Right lung (tissue), 5 donors: Measurements from ENCODE around the gene EDEM3. TPM values are rescaled to one million over a fixed set of nuclear protein-coding genes. Genes with fewer than 3 reads are reported as not detected.
A peak's percentile ranks its signal among the peaks of the same experiment; 100 is the strongest.
"Not testable (repeated sequence)": the region's sequence is repeated elsewhere in the genome, so short reads cannot be mapped to it uniquely, and the experiment has no call there.

Experiments
- DNase-seq, 2 donors: peaks; one replicate each; pipeline ENCODE4 v3.0.0-alpha.2; 2013
- polyA plus RNA-seq, 5 donors: library from polyadenylated mRNA; unstranded; fragments of 120-200 nt; gene quantifications; one replicate each; pipeline versions ENCODE4 v1.2.1 to v1.2.3, GENCODE V29; 2013; ENCODE audit warnings: inconsistent platforms in 1 of 5, low replicate concordance in 1 of 5; ENCODE audit not compliant: insufficient read length in 5 of 5, insufficient read depth in 1 of 5

EDEM3 gene
- polyA plus RNA-seq, 5 donors = 24.8 to 37.6 (median 33.8) TPM

DNA sequence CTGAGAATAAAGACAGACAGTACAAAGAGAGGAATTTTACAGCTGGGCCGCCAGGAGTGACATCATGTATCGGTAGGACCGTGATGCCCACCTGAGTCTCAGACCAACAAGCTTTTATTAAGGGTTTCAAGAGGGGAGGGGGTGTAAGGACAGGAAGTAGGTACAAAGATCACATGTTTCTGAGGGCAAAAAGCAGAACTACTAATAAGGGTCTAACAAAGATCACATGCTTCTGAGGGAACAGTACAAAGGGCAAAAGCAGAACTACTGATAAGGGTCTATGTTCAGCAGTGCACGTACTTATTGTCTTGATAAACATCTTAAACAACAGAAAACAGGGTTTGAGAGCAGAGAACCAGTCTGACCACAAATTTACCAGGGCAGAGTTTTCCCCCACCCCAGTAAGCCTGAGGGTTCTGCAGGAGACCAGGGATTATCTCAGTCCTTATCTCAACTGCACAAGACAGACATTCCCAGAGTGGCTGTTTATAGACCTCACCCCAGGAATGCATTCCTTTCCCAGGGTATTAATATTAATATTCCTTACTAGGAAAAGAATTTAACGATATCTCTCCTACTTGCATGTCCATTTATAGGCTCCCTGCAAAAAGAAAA, 73.9 kb downstream of the EDEM3 start:
- not testable (repeated sequence) for DNase-seq

DNA sequence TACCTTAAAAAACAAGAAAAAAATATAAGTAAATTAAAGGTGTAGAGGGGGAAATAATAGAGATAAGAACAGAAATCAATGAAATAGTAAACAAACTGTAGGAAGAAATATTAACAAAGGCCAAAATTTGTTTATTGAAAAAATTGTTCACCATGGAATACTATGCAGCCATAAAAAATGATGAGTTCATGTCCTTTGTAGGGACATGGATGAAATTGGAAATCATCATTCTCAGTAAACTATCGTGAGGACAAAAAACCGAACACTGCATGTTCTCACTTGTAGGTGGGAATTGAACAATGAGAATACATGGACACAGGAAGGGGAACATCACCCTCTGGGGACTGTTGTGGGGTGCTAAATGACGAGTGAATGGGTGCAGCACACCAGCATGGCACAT, 75.2 kb downstream of the EDEM3 start:
- DNase-seq = not testable (repeated sequence)

DNA sequence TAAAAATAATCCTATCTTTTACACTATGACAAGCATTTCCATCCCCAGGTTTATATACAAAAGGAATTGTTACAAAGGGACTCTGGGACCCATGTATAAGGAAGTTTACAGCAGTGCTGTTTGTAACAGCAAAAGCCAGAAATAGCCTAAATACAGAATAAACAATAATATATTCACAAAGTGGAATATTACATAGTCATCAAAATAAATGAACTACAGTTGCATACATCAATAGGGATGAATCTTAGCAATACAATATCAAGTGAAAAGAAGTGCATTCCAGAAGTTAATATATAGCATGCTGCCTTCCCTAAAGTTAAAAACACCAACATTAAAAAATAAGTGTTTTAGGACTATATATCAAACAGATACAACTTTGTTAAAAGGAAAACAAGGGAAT, 77.3 kb downstream of the EDEM3 start:
- no peak for DNase-seq

DNA sequence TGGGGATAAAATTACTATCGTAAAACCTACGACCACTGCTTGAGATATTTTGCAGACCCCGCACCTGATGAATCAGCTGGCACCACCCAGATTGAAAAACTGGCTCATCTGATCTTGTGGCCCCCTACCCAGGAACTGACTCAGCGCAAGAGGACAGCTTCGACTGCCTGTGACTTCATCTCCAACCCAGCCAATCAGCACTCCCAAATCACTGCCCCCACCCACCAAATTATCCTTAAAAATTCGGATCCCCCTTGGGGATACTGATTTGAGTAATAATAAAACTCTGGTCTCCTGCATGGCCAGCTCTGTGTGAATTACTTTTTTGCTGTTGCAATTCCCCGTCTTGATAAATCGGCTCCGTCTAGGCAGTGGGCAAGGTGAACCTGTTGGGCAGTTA, 81.4 kb downstream of the EDEM3 start:
- no peak for DNase-seq

DNA sequence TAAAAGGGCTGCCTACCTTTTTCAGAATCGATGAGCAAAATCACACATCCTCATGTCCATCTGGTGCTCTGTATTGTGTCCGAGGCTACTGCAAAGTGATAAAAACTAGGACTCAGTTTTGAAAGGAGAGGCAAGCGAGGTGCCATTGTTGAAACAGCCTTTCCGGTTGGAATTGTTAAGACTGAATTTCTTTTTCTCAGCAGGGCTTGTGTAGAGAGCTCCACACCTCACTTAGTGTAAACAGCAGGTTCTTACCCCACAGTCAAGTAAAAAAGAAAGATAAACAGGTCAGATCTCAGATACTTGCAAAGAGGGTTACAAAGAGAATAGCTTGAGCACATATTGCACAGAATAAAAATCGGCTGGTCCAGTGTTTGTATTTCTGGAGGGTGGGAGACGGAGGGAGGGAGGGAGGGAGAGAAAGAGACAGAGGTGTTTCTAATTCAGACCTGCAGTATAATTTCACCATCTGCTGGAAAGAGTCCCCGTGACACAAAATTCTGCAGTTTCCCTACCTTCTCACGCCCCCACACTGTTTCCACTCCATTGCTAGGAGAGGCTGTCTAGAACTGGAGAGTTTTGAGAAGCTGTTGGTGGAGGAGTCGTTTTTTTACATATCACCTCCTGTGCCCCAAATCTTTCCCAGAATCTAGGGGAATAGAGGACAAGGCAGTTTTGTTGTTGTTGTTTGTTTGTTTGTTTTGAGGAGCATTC, 82.5 kb downstream of the EDEM3 start:
- no peak for DNase-seq

- DNase-seq = no peak
These were observed 85.3 kb downstream of the EDEM3 start for GRCh38 chr1:184669391-184669790.

DNA sequence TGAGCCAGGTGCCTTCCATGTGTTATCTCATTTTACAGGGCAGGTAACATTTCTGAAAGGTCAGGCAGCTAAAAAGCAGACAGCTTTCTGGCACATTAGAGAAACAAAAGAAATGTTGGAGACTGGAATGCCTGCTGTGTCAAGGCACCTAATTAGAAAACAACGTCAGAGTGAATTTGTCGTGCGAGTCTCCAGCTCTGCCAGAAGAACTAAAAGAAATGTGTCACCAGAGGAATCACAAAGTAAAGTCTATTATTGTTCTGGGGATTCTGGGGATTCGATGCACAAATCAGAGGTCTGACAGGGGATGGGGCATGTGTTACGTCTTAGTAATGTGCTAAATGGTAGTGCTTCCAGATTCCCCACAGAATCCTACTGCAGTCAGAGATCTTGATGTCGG, 89.3 kb downstream of the EDEM3 start:
- no peak for DNase-seq

GRCh38 chr1:184664661-184665060, 90.0 kb downstream of the EDEM3 start:
- no peak for DNase-seq

DNA sequence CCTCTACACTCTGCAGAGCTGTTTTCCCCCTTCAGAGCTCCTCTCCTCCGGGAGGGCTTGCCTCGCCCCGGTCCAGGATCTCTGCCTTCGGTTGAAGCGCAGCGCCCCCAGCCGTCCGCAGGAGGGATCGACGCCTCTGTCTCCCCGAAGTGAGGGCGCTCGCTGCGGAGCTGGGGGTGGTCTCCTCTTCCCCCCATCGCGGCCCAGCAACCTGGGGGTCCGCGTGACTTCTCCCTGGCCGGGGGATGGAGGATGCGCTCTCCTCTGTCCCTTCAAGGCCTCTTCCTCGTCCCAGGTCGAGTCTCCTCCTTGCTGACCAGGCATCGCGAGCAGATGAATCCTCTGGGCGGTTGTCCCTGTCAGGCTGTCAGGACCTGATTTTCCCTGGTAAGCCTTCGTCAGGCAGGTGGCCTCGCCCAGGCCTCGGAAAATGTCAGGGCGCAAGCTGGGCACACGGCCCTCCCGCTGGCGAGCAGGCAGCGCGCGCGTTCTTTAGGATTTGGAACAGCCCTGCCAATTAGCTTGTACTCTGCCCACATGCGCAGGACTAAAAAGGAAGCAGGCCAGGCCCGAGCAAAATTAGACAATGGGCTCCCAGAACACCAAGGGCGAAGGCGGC, 90.5 kb downstream of the EDEM3 start:
- peak; percentile 56 to 67 for DNase-seq

DNA sequence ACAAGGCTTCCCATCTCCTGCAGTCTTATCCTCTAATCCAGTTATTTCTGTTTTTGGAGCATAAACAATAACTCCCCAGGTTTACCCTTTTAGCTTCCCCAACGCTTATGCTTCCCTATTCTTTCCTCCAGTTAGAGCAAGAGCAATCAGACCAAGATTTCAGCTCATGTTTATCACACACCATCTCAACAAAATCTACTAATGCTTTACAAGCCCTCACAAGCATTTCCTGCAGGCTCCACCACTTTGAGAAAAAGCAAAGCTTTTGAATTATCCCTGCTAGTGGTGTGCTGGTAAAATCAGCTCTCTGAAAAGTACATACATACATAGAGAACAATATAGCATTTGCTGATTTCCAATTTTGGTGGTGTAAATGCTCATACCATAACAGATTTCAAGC, 92.9 kb downstream of the EDEM3 start:
- no peak for DNase-seq

DNA sequence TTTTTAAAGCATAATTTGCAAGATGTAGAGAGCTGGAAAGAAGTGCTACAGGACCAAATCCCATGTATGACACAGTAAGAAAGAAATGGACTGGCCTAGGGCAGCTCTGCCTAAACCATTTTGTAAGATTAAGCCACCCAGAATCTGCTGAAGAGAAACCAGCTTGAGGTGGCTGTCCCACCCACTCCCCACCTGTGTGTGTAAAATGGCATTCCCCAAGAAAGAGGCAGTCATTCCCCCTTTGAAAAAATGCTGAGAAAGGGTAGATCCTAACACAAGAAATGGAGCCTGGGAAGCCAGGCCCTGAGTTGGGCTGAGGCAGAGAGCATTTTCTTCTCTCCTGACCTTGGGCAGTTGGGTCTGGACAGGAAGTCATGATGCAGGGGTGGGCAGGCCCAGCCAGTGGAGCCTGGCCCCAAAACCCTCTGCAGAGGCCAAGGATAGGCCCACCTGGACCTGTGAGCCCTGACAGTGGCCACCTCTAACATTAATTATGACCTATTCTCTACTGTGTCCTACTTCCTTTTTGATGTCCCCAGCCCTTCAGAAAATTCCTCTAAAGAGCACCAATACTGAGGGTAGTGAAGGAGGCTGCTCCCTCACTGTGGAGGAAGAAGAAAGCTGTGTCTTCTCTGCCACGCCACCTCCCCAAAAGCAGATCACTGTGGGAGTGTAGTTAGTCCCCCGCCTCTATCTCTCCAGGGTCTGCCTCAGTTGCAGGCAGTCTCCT, 94.0 kb downstream of the EDEM3 start:
- DNase-seq = no peak

DNA sequence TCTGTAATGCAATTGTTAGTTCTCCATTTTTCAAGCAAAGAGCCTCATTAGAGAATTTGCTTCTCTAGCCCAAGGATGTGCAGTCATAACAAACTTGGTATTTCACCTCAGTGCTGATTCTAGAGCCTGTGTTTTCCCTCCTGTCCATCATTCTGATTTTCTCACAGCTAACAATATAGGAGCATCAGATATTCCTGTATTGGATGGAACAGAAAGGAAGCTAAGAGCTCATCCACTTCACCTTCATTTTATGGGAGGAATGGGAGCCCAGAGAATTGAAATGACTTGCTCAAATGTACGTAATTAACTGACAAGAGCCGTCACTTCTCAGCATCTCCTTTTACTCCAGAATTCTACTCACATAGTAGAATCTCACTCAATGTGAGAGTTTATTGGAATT, 96.6 kb downstream of the EDEM3 start:
- no peak for DNase-seq

- no peak for DNase-seq
These were observed 98.4 kb downstream of the EDEM3 start for GRCh38 chr1:184656221-184656620.

GRCh38 chr1:184655185-184655584, 99.5 kb downstream of the EDEM3 start:
- DNase-seq = no peak

GRCh38 chr1:184650177-184650866, 104.3 kb downstream of the EDEM3 start:
- DNase-seq = no peak

GRCh38 chr1:184649451-184649888, 105.2 kb downstream of the EDEM3 start:
- no peak for DNase-seq

GRCh38 chr1:184648856-184649201, 105.8 kb downstream of the EDEM3 start:
- DNase-seq = no peak

- no peak for DNase-seq
These were observed 106.3 kb downstream of the EDEM3 start for GRCh38 chr1:184648160-184648855.

DNA sequence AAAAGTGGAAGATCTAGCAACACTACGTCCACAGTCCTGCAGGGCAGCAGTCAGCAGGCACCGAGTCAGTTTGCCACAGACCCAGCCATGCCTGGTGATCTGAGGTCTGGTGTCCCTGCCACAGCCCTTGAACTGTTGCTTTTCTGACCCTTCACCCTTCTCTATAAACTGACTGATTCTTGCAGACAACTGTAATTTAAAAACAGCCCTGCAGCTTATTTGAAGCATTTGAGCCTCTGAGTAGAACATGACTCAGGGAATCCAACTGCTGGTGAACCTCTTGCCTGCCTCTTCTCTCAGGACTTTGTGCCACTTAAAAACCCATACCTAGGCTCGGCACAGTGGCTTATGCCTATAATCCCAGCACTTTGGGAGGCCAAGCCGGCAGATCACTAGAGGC, 107.2 kb downstream of the EDEM3 start:
- DNase-seq = no peak

DNA sequence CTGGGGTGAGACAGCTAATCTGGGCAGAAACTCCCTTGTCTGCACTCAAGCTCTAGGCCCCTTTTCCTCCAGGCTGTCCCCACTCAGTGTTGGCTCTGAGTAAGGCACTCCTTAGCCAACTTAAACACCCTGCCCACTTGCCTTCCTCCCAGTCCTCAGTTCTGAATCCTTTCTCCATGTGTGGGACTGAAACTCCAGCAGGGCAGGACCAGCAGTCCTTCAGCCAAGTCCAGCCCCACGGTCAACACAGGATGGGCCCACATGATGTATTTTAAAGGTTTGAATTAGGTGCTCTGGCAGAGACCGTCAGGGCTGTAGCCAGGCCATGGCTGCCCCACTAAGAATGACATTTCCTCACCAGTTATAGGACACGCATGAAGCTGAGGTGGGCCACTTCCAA, 107.8 kb downstream of the EDEM3 start:
- DNase-seq = no peak

DNA sequence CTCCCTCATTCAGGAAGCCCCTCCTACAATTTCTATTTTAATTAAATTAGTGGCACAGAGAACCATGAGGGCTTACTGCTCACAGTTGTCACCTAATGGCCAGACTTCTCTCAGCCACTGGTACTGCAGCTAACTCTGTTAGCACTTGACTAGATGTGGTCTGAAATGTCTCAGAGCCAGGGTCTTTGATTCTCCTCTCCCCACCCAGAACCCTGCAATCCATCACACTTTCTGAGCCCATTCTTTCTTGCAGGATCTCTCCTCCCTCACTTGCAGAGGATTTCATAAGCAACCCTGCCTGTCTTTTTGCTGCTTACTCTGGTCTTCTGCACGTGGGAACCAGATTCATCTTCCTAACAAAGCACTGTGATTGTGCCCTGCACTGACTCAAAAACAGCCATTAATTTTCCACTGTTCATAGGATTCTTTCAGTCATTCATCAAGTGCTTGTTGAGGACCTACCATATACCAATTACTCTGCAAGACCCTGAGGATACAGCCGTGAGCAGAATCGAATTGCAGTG, 108.4 kb downstream of the EDEM3 start:
- DNase-seq = no peak
